HEK293 (cell line): Measurements from ENCODE around the gene ATPAF2.
A peak's percentile ranks its signal among the peaks of the same experiment; 100 is the strongest.

Experiments
- HOXA7 ChIP-seq: sonication (generic); formaldehyde crosslinking; IDR thresholded peaks from 2 replicates; pipeline ENCODE4 v1.8.1; 2022; ENCODE audit warnings: missing genetic modification reagents, borderline replicate concordance
- HOXD13 ChIP-seq: sonication (generic); formaldehyde crosslinking; IDR thresholded peaks from 2 replicates; pipeline ENCODE4 v1.8.0; 2022; ENCODE audit warnings: missing genetic modification reagents, borderline replicate concordance
- INSM2 ChIP-seq: fragments of 450-650 bp; formaldehyde crosslinking; IDR thresholded peaks from 2 replicates; pipeline ENCODE4 v1.5.1; 2016; ENCODE audit warnings: missing biosample characterization, missing genetic modification characterization
- KLF16 ChIP-seq: fragments of 450-650 bp; formaldehyde crosslinking; IDR thresholded peaks from 2 replicates; pipeline ENCODE4 v1.5.1; 2017; ENCODE audit warnings: missing biosample characterization, missing genetic modification characterization
- KLF8 ChIP-seq: fragments of 450-650 bp; formaldehyde crosslinking; IDR thresholded peaks from 2 replicates; pipeline ENCODE4 v1.5.1; 2016; ENCODE audit warnings: missing biosample characterization, missing genetic modification characterization
- SP3 ChIP-seq: fragments of 450-650 bp; formaldehyde crosslinking; IDR thresholded peaks from 2 replicates; pipeline ENCODE4 v1.5.1; 2016; ENCODE audit warnings: missing biosample characterization, missing genetic modification characterization
- ZBTB10 ChIP-seq: fragments of 450-650 bp; formaldehyde crosslinking; IDR thresholded peaks from 2 replicates; pipeline ENCODE4 v1.5.1; 2016; ENCODE audit warnings: missing biosample characterization, missing genetic modification characterization
- ZBTB17 ChIP-seq: fragments of 450-650 bp; formaldehyde crosslinking; IDR thresholded peaks from 2 replicates; pipeline ENCODE4 v1.5.1; 2016; ENCODE audit warnings: missing biosample characterization, missing genetic modification characterization
- ZEB2 ChIP-seq: fragments of 450-650 bp; formaldehyde crosslinking; IDR thresholded peaks from 2 replicates; pipeline ENCODE4 v1.5.1; 2016; ENCODE audit warnings: missing biosample characterization, missing genetic modification characterization
- ZFP69B ChIP-seq: fragments of 450-650 bp; formaldehyde crosslinking; IDR thresholded peaks from 2 replicates; pipeline ENCODE4 v1.5.1; 2016; ENCODE audit warnings: missing biosample characterization, missing genetic modification characterization
- ZIC2 ChIP-seq: fragments of 450-650 bp; formaldehyde crosslinking; IDR thresholded peaks from 2 replicates; pipeline ENCODE4 v1.5.1; 2016; ENCODE audit warnings: missing biosample characterization, missing genetic modification characterization
- ZNF221 ChIP-seq: fragments of 450-650 bp; formaldehyde crosslinking; IDR thresholded peaks from 2 replicates; pipeline ENCODE4 v1.5.1; 2017; ENCODE audit warnings: missing biosample characterization, missing genetic modification characterization, borderline replicate concordance
- ZNF24 ChIP-seq: fragments of 450-650 bp; formaldehyde crosslinking; IDR thresholded peaks from 2 replicates; pipeline ENCODE4 v1.5.1; 2016; ENCODE audit warnings: missing biosample characterization, missing genetic modification characterization
- ZNF341 ChIP-seq: fragments of 450-650 bp; formaldehyde crosslinking; IDR thresholded peaks from 2 replicates; pipeline ENCODE4; 2016; ENCODE audit warnings: low read depth, missing biosample characterization, missing genetic modification characterization
- ZNF394 ChIP-seq: fragments of 450-650 bp; formaldehyde crosslinking; IDR thresholded peaks from 2 replicates; pipeline ENCODE4 v1.5.1; 2016; ENCODE audit warnings: missing biosample characterization, missing genetic modification characterization, mild to moderate bottlenecking, moderate library complexity, borderline replicate concordance
- ZNF514 ChIP-seq: fragments of 450-650 bp; formaldehyde crosslinking; IDR thresholded peaks from 2 replicates; pipeline ENCODE4 v1.5.1; 2016; ENCODE audit warnings: missing biosample characterization, missing genetic modification characterization
- ZNF629 ChIP-seq: fragments of 450-650 bp; formaldehyde crosslinking; IDR thresholded peaks from 2 replicates; pipeline ENCODE4 v1.5.1; 2017; ENCODE audit warnings: missing biosample characterization, missing genetic modification characterization
- ZNF660 ChIP-seq: fragments of 450-650 bp; IDR thresholded peaks from 2 replicates; pipeline ENCODE4 v1.5.1; 2018; ENCODE audit warnings: missing biosample characterization, mild to moderate bottlenecking, missing genetic modification characterization
- TF ChIP-seq, protein P1 (sequence below): fragments of 450-650 bp; formaldehyde crosslinking; IDR thresholded peaks from 2 replicates; pipeline ENCODE4 v1.5.1; 2016; ENCODE audit warnings: missing biosample characterization, missing genetic modification characterization
- TF ChIP-seq, protein P2 (sequence below): fragments of 450-650 bp; formaldehyde crosslinking; IDR thresholded peaks from 2 replicates; pipeline ENCODE4 v1.5.1; 2016; ENCODE audit warnings: missing biosample characterization, missing genetic modification characterization
- TF ChIP-seq, protein P3 (sequence below): fragments of 450-650 bp; formaldehyde crosslinking; IDR thresholded peaks from 2 replicates; pipeline ENCODE4 v1.5.1; 2016; ENCODE audit warnings: missing biosample characterization, missing genetic modification characterization, low read depth
- TF ChIP-seq, protein P4 (sequence below): fragments of 450-650 bp; formaldehyde crosslinking; IDR thresholded peaks from 2 replicates; pipeline ENCODE4 v1.5.1; 2016; ENCODE audit warnings: missing biosample characterization, missing genetic modification characterization
- TF ChIP-seq, protein P5 (sequence below): fragments of 450-650 bp; formaldehyde crosslinking; IDR thresholded peaks from 2 replicates; pipeline ENCODE4 v1.5.1; 2017; ENCODE audit warnings: missing biosample characterization, missing genetic modification characterization

ATPAF2 gene

GRCh38 chr17:18038861-18039534, at the start of gene ATPAF2, which contains the start of gene GID4 (continued):
- TF ChIP-seq, protein P1, sequence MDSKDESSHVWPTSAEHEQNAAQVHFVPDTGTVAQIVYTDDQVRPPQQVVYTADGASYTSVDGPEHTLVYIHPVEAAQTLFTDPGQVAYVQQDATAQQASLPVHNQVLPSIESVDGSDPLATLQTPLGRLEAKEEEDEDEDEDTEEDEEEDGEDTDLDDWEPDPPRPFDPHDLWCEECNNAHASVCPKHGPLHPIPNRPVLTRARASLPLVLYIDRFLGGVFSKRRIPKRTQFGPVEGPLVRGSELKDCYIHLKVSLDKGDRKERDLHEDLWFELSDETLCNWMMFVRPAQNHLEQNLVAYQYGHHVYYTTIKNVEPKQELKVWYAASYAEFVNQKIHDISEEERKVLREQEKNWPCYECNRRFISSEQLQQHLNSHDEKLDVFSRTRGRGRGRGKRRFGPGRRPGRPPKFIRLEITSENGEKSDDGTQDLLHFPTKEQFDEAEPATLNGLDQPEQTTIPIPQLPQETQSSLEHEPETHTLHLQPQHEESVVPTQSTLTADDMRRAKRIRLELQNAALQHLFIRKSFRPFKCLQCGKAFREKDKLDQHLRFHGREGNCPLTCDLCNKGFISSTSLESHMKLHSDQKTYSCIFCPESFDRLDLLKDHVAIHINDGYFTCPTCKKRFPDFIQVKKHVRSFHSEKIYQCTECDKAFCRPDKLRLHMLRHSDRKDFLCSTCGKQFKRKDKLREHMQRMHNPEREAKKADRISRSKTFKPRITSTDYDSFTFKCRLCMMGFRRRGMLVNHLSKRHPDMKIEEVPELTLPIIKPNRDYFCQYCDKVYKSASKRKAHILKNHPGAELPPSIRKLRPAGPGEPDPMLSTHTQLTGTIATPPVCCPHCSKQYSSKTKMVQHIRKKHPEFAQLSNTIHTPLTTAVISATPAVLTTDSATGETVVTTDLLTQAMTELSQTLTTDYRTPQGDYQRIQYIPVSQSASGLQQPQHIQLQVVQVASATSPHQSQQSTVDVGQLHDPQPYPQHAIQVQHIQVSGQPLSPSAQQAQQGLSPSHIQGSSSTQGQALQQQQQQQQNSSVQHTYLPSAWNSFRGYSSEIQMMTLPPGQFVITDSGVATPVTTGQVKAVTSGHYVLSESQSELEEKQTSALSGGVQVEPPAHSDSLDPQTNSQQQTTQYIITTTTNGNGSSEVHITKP = peak; percentile 80
- TF ChIP-seq ZNF221 (tag by site-specific recombination) (no peak), ZNF394 (peak; percentile 48; the same call in 1 of the 2 replicates), ZNF341 (tag by site-specific recombination) (0 out of 2 replicates have a peak, but pooled peaks have one; percentile 33), INSM2 (peak; percentile 29; the same call in 1 of the 2 replicates), ZEB2 (peak; percentile 85), HOXA7 (CRISPR knock-in tag) (no peak), ZNF514 (tag by site-specific recombination) (no peak), ZNF660 (tag by site-specific recombination) (0 out of 2 replicates have a peak, but pooled peaks have one; percentile 45), ZFP69B (tag by site-specific recombination) (peak; percentile 77), ZNF24 (tag by site-specific recombination) (peak; percentile 57; the same call in 1 of the 2 replicates), HOXD13 (no peak), KLF8 (tag by site-specific recombination) (peak; percentile 99), ZBTB10 (tag by site-specific recombination) (peak; percentile 79), ZNF629 (tag by site-specific recombination) (peak; percentile 76), ZIC2 (peak; percentile 67), ZBTB17 (peak; percentile 91), KLF16 (tag by site-specific recombination) (peak; percentile 97), SP3 (peak; percentile 99)
- TF ChIP-seq, protein P2, sequence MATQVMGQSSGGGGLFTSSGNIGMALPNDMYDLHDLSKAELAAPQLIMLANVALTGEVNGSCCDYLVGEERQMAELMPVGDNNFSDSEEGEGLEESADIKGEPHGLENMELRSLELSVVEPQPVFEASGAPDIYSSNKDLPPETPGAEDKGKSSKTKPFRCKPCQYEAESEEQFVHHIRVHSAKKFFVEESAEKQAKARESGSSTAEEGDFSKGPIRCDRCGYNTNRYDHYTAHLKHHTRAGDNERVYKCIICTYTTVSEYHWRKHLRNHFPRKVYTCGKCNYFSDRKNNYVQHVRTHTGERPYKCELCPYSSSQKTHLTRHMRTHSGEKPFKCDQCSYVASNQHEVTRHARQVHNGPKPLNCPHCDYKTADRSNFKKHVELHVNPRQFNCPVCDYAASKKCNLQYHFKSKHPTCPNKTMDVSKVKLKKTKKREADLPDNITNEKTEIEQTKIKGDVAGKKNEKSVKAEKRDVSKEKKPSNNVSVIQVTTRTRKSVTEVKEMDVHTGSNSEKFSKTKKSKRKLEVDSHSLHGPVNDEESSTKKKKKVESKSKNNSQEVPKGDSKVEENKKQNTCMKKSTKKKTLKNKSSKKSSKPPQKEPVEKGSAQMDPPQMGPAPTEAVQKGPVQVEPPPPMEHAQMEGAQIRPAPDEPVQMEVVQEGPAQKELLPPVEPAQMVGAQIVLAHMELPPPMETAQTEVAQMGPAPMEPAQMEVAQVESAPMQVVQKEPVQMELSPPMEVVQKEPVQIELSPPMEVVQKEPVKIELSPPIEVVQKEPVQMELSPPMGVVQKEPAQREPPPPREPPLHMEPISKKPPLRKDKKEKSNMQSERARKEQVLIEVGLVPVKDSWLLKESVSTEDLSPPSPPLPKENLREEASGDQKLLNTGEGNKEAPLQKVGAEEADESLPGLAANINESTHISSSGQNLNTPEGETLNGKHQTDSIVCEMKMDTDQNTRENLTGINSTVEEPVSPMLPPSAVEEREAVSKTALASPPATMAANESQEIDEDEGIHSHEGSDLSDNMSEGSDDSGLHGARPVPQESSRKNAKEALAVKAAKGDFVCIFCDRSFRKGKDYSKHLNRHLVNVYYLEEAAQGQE (tag by site-specific recombination) = 0 out of 2 replicates have a peak, but pooled peaks have one; percentile 11
- TF ChIP-seq, protein P3, sequence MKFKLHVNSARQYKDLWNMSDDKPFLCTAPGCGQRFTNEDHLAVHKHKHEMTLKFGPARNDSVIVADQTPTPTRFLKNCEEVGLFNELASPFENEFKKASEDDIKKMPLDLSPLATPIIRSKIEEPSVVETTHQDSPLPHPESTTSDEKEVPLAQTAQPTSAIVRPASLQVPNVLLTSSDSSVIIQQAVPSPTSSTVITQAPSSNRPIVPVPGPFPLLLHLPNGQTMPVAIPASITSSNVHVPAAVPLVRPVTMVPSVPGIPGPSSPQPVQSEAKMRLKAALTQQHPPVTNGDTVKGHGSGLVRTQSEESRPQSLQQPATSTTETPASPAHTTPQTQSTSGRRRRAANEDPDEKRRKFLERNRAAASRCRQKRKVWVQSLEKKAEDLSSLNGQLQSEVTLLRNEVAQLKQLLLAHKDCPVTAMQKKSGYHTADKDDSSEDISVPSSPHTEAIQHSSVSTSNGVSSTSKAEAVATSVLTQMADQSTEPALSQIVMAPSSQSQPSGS (tag by site-specific recombination) = no peak
- TF ChIP-seq, protein P4, sequence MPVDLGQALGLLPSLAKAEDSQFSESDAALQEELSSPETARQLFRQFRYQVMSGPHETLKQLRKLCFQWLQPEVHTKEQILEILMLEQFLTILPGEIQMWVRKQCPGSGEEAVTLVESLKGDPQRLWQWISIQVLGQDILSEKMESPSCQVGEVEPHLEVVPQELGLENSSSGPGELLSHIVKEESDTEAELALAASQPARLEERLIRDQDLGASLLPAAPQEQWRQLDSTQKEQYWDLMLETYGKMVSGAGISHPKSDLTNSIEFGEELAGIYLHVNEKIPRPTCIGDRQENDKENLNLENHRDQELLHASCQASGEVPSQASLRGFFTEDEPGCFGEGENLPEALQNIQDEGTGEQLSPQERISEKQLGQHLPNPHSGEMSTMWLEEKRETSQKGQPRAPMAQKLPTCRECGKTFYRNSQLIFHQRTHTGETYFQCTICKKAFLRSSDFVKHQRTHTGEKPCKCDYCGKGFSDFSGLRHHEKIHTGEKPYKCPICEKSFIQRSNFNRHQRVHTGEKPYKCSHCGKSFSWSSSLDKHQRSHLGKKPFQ (tag by site-specific recombination) = 0 out of 2 replicates have a peak, but pooled peaks have one; percentile 25
- TF ChIP-seq, protein P5, sequence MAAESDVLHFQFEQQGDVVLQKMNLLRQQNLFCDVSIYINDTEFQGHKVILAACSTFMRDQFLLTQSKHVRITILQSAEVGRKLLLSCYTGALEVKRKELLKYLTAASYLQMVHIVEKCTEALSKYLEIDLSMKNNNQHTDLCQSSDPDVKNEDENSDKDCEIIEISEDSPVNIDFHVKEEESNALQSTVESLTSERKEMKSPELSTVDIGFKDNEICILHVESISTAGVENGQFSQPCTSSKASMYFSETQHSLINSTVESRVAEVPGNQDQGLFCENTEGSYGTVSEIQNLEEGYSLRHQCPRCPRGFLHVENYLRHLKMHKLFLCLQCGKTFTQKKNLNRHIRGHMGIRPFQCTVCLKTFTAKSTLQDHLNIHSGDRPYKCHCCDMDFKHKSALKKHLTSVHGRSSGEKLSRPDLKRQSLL (tag by site-specific recombination) = 0 out of 2 replicates have a peak, but pooled peaks have one; percentile 26
